Measurements from ENCODE around the gene CORO2B.

The CORO2B gene

DNA sequence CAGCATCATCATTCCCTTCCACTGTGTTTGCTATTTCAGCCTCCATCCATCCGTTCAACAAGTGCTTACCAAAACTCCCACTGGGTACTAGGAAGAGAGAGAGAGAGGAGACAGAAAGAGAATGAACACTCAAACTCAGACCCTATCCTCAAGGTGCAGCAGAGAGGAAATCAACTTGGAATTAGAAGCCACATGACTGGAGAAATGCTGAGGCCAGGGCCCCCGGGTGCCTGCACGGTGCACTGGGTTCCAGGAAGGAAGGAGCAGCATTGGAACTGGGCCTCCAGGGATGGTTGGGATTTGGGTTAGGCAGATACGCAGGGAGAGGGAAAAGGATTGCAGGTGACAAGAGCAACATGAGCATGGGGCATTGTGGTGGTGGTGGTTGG lies 30.0 kb downstream of the CORO2B start:
- DNase-seq (ENCODE audit: low read depth, low spot score), result no peak

DNA sequence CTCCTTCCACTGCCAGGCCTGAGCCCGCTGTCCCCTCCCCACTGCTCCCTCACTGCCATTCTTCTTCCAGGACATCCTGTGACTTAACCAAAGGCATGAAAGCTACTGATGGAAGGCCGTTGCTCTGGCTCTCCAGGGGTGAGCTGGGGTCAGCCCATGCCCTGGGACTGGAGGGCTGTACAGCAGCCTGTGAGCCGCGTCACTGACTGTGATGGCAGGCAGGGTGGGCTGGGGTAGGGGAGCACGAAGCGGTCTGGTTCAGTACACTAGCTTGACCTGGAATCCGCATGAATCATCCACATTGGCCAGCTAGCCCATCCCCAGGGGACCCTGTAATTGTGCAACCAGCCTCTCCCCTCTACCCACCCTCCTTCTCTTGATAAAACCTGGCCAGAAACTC lies 30.8 kb downstream of the CORO2B start:
- no peak for DNase-seq (ENCODE audit: low read depth, low spot score)

DNA sequence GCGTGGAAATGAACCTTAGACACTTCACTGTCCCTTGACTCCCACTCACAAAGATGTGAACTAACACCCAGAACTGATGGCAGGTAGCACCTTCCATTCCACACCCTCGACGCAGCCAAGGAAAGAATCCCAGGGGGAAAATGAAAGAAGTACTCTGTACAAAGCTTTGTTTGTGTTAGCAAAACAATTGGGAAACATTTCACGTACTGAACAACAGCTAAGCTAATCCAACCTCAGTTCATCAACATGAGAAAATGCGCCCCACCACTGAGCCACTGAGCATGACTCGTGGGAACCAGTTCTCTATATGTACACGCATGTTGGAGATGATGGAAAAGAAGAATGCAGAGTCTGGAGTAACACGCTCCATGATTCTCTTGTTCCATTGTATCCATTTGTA lies 32.0 kb downstream of the CORO2B start:
- no peak for DNase-seq (ENCODE audit: low read depth, low spot score)

DNA sequence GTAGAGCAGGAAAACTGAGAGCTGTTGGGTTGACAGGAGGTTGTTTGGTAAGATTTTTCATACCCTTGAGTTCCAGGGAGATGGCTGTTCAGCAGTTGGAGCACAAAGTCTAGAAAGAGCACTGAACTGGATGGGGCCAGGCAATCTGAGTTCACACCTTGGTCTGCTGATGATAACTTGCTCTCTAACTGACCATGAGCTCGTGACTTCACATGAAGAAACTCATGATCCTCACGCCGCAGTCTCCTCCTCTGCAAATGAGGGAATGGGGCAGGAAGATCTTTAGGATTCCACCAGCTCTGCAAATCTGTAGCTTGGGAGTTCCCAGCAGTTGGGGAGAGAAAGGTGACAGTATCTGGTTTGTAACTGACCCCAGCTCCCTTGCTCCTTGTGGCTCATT lies 33.7 kb downstream of the CORO2B start:
- DNase-seq (ENCODE audit: low read depth, low spot score), result no peak

DNA sequence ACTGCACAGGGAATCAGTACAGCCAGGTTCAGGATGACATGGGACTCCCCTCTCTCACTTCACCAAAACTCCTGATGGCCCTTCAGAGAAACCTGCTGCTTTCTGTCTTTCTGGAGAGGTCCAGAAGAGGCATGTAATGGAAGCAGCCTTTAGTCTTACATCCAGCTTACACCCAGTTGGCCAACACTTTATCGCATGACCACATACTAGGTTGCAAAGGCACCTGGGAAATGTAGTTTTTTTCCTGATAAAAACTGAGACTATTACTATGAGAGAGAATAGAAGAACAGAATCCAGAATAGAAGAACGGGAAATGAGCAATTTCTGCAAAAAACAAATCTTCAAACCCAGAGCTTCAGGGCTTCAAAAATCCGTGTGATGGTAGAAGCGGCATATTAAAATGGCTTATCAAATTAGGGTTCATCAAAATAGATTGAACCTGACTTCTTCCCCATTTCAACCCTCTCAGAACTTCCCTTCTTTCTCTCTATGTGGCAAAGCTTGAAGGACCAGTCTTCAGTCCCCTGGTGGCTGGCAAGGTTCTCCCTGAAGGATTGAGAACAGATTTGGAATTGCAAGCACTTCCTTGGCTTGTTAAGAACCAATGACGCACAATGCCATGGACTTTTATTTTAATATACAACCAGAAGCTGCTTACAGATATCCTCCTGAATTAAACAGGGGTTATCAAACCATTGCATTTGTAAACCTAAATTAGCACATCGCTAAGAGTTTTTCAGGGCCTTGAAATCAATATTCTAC lies 34.4 kb downstream of the CORO2B start:
- DNase-seq (ENCODE audit: low read depth, low spot score), result no peak

DNA sequence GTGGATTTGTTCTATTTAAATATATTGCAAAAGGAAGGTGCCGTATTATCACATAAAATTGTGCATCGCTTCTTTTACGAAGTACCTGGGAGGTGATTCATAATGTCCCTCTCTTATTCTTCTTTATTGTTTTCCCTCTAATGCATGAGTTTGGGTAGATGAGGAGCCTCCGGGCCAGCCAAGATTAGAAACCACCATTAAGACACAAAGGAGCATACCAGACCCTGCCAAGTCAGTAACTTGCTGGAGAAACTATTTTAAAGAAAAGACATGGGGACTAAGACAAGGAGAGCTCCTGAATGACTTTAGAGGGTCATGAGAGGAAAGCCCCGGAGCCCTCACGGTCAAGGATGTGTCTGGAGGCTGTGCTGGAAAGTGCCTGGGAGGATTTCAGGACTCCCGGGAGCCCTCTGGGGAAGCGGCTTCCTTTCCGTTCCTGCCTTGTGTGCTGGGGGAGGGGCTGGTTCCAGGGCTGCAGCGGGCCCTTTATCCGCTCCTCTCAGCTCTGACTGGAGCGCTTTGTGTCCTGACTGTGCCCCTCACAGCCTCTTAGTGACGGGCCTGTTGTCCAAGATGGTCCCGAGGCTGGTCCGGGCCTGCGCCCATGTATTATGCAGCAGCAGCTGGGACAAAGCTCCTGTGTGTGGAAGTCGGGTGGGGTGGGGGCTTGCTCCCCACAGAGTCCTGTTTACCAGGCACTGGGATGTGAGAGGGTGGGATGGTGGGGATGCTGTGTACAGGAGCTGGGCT lies 35.7 kb downstream of the CORO2B start:
- no peak for DNase-seq (ENCODE audit: low read depth, low spot score)

DNA sequence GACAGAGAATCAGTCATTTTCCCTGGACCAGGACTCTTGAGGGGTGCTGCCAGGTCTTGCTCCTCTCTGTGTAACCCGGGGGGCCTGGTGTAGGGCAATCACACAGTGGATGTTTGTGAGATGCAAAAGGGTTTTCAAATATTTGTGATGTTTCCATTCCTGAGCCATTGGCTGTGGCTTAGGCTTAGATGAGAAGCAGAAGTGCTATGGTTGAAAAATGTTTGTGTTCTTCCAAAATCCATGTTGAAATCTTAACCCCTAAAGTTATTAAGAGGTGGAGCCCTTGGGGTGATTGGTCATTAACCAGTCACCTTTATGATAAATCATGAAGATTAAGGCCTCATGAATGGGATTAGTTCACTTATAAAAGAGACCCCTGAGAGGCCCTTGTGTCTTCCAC lies 36.5 kb downstream of the CORO2B start:
- DNase-seq (ENCODE audit: low read depth, low spot score), result no peak

DNA sequence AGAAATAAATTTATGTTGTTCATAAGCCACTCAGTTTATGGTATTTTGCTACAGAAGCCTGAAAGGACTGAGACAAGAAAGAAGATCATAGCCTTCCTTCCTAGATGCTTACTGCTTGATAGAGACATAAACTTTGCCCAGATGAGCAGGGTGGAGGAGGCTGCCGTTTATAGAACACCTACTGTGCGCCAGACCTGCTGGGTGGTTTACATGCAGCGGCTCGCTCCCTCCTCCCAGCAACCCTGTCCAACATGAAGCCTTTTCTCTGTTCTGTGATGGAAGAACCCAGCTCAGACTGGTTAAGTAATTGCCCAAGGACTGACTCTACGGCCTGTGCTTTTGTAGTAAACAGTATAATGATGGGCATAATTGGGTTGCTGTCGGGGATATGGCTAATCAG lies 37.0 kb downstream of the CORO2B start:
- no peak for DNase-seq (ENCODE audit: low read depth, low spot score)

DNA sequence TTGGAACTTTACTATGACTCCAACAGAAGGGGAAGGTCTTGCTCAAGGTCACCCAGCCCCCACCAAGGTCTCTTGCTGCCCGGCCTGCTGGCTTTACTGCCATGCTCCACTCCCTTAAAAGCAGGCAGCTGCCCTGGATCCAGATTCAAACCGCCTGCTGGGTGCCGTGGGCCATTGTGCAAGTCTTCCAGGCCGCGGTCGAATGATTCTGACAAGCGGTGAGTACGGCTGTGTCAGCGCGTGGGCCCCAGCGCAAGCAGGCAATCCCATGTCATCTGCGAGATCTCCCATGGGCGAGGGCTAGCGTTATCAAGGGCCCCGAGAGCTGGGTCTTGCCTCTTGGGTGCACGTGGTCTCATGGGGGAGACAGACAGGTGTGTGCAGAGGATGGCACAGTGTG lies 37.6 kb downstream of the CORO2B start:
- no peak for DNase-seq (ENCODE audit: low read depth, low spot score)

DNA sequence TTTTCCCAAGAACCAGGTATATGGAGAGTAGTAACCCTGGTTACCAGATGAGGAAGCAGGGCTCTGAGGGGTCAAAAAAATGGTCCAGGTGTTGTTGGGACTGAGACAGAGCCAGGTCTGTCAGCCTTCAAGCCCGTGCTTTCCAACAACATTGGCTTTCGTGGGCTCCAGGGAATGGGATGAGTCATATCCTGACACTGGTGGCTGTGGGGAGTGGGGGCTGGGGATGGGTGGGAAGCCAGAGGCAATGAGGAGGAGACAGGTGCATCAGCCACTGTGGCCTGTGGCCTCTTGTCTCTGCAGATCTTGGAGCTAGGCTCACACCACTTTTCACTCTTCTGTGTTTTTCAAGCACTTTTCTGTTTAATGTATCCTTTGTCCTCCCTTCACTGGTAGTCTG lies 38.2 kb downstream of the CORO2B start:
- no peak for DNase-seq (ENCODE audit: low read depth, low spot score)

DNA sequence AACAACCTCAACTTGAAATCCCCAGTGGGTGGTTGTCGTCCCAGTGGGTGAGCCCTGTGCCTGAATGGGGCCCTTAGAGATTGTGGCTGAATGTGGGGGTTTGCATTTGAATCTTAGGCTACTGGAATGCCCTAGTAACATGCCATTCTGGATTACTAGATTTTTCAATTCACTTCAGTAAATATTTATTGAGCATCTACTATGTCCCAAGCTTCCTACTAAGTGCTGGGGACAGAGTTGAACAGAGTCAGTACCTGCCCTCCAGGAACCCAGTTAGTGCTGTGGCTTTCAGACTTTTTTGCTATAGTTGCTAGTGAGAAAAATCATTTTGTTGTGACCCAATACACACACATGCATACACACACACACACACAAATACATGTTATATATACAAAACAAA lies 39.0 kb downstream of the CORO2B start:
- DNase-seq (ENCODE audit: low read depth, low spot score), result no peak

DNA sequence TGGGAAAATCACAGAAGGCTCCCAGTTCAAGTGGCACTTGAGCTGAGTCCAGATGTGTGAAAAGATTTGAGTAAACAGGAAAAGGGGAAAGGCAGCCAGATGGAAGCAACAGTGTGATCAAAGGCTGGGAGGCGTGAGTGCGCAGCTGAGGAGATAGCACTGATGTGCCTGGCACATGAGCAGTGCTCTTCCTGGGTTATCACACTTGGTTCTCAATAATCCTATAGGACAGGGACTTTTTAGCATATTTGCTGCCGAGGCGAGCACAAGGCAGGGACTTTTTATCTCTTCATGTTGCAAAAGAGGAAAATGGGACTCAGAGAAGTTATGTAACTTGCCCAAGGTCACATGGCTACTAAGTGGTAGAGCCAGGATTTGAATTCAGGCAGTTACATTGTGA lies 39.6 kb downstream of the CORO2B start:
- DNase-seq (ENCODE audit: low read depth, low spot score), result no peak

DNA sequence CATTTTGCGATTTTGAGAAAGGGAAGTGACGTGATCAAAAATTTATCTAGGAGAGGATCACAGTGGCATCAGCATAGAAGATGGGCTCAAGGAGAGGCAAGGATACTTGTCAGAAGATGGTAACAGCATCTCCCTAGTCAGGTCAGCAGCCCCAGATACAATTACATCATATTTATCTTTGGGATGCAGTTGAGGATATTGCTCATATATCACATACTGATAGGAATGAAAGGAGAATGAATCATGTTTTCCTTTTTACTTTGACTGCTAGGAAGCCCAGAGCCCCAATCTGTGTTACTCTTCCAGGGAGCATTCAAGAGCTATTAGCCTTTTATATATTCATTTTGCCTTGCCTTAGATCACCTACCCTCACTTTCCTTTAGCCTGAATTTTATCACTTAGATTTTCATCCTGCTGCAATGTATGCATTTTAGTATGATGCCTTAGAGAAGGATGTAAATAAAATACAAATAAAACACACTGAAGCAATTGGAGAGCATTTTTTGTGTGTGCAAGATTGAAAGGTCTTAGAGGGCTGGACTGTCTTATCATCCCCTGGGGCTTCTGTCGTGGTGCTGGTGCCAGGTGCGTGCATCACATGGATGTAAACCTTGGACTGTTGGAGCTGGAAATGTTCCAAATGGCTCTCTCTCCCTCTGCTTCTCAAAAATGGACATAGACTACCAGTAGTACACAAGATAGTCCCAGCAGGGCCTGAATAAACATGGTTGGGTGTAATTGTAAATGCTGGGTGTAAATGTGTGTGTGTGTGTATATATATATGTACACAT lies 40.3 kb downstream of the CORO2B start:
- no peak for DNase-seq (ENCODE audit: low read depth, low spot score)

DNA sequence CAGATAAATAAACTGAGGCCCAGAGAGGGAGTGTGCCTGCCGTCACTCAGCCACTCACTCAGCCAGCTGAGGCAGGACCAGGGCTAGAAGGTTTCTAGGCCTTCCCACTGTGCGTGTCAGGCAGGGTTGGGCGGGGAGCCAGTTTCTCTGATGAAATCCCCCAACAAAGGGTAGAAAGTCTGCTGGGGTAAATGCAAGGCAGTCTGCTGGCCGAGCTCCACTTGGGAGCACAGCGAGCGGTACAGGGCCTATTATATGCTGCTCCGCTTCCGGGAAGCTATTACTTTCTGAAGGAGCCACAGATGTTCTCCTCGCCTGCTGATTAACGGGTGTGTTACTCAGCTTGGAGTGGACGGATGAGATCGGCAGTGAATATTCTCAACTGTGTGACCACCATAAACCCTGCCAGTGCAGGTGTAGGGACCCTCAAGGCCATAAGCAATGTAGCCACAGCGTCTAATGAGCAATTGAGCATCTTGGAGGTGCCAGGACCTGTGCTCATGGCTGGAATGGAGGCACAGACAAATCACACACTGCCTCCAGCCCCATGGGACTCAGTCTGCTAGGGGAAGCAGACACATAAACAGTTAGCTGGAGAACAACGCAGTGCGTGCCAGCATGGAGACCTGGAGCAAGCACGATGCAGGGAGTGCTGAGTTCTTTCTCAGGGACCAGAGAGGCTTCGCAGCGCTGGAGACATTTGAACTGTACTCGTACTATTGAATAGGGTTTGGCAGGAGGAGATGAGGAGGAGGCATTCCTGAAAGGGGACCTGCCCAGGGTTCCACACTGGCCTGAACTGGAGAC lies 42.1 kb downstream of the CORO2B start:
- DNase-seq (ENCODE audit: low read depth, low spot score), result no peak

DNA sequence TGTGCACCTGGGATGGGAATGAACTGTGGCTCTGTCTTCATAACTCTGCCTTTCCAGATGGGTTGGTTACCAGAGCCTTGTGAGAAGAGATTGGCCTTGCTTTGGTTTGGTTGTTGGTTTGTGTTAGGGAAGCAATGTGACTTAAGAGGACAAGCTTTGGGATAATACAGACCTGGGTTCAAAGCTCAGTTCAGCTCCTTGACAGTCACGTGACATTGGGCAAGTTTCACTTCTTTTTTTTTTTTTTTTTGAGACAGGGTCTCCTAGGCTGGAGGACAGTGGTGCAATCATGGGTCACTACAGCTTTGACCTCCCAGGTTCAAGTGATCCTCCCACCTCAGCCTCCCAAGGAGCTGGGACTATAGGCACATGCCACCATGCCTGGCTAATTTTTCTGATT lies 42.7 kb downstream of the CORO2B start:
- no peak for DNase-seq (ENCODE audit: low read depth, low spot score)

DNA sequence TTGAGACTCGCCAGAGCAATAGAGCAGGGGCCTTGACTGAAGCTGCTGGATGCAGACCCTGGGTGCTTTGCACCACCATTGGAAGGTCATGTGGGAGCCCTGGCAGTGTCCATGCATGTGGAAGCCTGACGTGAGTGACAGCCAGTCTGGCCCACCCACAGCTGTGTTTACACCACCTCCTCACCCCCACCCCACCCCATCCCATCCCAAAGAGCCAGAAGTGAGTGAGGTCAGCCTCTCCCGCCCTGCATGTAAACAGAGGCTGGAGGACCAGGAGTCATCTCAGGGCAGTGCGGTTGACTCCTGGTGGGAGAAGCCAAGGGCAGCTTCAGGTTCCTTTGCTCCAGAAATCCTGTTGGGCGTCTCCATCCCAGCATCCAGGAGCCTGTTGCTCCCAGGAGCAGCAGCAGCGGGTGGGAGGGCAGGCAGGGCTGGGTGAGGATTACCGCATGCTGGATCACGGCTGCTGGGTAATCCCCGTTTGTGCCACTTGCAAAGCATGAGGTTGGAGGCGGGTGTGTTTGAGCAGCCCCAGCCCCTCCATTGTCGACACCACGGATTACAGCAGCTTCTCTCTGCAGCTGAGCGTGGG lies 44.6 kb downstream of the CORO2B start:
- no peak for DNase-seq (ENCODE audit: low read depth, low spot score)

DNA sequence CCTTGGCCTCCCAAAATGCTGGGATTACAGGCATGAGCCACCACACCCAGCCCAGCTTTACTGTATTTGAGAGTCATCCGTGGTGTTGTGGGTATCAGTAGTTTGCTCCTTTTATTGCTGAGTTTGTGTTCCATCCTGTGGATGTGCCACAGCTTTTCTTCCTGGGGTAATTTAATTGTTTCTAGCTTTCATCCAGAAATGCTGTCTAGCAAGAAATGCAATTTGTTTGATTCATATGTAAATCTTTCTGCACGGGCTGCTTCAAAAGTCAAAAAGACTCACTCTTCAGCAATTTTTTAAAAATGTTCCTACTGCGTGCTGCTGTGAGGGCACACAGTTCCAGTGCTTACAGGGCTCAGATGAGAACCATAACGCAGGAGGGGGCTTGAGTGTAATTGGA lies 47.1 kb downstream of the CORO2B start:
- no peak for DNase-seq (ENCODE audit: low read depth, low spot score)

DNA sequence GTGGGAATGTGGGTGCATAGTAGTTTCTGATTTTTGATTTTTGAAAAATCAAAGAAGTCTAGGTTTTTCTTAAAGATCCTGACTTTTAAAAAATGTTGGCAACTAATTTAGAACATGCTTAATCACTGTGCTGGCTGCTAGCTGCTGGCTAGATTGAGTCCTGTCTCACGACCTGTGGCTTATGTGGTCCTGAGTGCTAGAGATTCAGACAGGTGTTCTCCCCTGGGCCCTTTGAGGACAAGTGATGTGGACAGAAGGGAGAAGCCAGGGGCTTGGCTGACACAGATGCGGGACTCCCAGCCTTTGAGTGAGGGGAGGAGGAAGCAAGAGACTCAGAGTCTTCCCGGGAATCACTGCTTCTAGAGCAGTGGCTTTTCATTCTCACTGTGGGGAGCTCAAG lies 47.5 kb downstream of the CORO2B start:
- no peak for DNase-seq (ENCODE audit: low read depth, low spot score)

DNA sequence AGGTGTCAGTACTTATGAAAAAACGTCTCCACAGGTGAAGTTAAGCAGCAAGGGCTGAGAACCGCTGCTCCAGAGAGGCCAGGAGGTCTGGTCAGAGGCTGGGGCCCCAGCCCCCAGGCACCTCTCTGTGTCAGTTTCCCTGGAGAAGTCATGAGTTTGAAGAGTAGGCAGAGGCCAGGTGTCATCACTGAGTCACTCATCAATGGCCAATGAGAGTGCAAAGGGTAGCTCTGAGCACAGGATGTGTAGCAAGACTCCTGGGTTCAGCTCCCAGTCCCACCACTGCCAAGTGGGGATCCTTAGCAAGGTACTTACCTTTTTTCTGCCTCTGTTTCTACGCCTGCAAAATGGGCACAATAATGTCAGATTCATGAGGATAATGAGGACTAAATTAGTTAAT lies 47.9 kb downstream of the CORO2B start:
- DNase-seq (ENCODE audit: low read depth, low spot score), result no peak

DNA sequence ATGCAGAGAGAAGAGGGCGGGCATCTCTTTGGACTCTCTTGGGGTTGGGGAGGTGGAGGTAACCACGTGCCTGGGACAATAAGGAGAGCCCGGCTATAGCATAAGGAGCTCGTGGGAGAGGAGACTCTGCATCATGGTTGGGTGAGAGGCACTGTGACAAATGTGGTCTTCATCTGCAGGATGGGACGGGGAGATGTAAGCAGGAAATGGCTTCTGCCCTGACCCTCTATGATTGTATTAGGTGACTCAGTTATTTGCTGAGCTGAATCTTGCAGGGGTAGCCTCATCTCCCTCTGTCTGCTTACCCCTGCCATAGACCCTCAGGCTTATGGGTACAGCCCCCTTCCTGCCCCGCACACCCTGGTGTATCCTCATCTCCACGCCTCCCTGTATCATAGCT lies 48.7 kb downstream of the CORO2B start:
- no peak for DNase-seq (ENCODE audit: low read depth, low spot score)

DNA sequence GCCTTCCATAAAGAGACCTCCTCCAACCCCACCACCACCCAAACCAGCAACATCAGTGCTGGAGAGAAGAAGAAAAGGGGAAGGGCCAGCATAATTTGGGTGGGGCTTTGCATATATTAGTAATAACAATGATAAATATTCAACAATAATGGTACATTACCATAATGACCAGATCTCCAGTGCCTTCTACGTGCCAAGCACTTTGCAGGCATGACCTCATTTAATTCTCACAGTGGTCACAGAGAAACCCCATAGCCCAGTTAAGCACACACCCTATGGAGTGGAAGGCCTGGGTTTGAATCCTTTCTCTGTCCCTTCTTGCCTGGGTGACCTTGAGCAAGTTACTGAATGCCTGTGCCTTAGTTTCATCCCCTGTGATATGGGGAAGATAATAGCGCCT lies 49.2 kb downstream of the CORO2B start:
- DNase-seq (ENCODE audit: low read depth, low spot score), result no peak
